Skeletal muscle tissue (tissue), 5 donors: ENCODE data around the gene ERAL1. TPM values are rescaled to one million over a fixed set of nuclear protein-coding genes. Genes with fewer than 3 reads are reported as not detected.

Experiments used
- H3K27ac ChIP-seq: one replicate; pipeline ENCODE4 v1.7.0; 2013; ENCODE audit warnings: mild to moderate bottlenecking, low read depth, low read length, inconsistent platforms
- H3K27me3 ChIP-seq, 3 donors: one replicate each; pipeline ENCODE4 v1.7.0; 2013; ENCODE audit warnings: low read length in 3 of 3; ENCODE audit not compliant: control insufficient read depth in 3 of 3, insufficient read depth in 3 of 3
- H3K36me3 ChIP-seq, 3 donors: one replicate each; pipeline ENCODE4 v1.7.0; 2013; ENCODE audit warnings: low read length in 3 of 3; ENCODE audit not compliant: control insufficient read depth in 3 of 3, insufficient read depth in 3 of 3
- H3K4me1 ChIP-seq, 3 donors: one replicate each; pipeline ENCODE4 v1.7.0; 2013; ENCODE audit warnings: low read length in 3 of 3, mild to moderate bottlenecking in 3 of 3; ENCODE audit not compliant: control insufficient read depth in 3 of 3, insufficient read depth in 3 of 3
- H3K4me3 ChIP-seq, 3 donors: one replicate each; pipeline ENCODE4 v1.7.0; 2013; ENCODE audit warnings: low read length in 3 of 3
- H3K9ac ChIP-seq, 3 donors: one replicate each; pipeline ENCODE4 v1.7.0; 2013; ENCODE audit warnings: low read length in 3 of 3, mild to moderate bottlenecking in 3 of 3, moderate library complexity in 2 of 3, low read depth in 1 of 3
- H3K9me3 ChIP-seq, 3 donors: one replicate each; pipeline ENCODE4 v1.7.0; 2013; ENCODE audit warnings: low read length in 3 of 3; ENCODE audit not compliant: control insufficient read depth in 3 of 3
- small RNA-seq: library from RNA; depleted of rRNA; stranded (forward); fragments of <200 nt; gene quantifications from one replicate; pipeline ENCODE3, GENCODE V24; 2014
- total RNA-seq: library from RNA; depleted of rRNA; stranded (reverse); fragments of >200 nt; gene quantifications from one replicate; pipeline ENCODE4 v1.2.3, GENCODE V29; 2014
- donor health status: Osteomylitis.

ERAL1 gene
- total RNA-seq, 1 donor from 2014 or later, result 19.3 TPM

DNA sequence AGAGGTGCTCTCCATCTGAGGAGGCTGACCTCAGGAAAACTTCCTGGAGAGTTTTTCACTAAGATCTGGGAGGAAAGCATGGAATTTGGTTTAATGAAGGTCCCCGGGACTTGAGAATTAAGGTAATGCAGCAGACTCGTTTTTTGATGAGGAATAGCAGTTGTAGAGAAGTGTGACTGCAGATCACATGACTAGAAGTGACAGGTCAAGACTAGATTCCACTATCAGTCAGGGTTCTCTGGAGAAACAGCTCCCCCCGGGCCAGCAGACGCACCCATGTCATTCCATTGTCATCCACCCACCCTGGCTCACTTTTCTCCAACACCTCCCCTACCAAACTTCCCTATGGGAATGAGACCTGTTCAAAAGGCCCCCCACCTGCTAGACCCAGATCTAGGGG lies 50.0 kb downstream of the ERAL1 start:
- peaks cover 31 to 39% (median 37%) of the 10 kb centered on the region in 3 donors for H3K36me3 ChIP-seq
- no peak overlapping the region for H3K9ac ChIP-seq
- peaks cover 18 to 30% (median 23%) of the 10 kb centered on the region in 3 donors for H3K4me1 ChIP-seq
- no peak overlapping the region for H3K4me3 ChIP-seq
- H3K27ac ChIP-seq, result no peak overlapping the region
- H3K27me3 ChIP-seq, result no peaks in the 10 kb centered on the region
- H3K9me3 ChIP-seq, result no peaks in the 10 kb centered on the region

DNA sequence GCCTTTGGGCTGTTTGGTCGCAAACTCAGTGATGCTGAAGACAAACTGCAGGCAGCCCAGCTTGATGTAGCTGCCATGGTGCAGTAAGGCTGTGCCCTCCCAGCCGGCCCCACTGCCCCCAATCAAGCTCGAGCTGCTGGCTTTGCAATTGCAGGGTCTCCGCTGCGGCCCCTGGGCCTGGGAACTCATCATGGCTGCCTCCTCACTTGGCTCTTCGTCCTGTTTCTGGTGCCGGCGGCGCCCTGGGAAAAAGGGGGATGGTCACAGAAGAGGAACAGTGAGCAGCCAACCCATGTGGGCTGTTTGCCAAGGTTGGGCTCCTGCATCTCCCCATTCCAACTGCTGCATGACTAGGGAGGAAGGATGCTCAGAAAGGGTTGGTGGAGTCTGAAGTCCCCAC lies 51.5 kb downstream of the ERAL1 start:
- H3K27ac ChIP-seq, result no peak overlapping the region
- no peak overlapping the region for H3K4me3 ChIP-seq
- H3K4me1 ChIP-seq, result peaks cover 18 to 30% (median 23%) of the 10 kb centered on the region in 3 donors
- H3K36me3 ChIP-seq, result peaks cover 46 to 51% (median 51%) of the 10 kb centered on the region in 3 donors
- H3K9ac ChIP-seq, result no peak overlapping the region
- H3K27me3 ChIP-seq, result no peaks in the 10 kb centered on the region
- no peaks in the 10 kb centered on the region for H3K9me3 ChIP-seq

DNA sequence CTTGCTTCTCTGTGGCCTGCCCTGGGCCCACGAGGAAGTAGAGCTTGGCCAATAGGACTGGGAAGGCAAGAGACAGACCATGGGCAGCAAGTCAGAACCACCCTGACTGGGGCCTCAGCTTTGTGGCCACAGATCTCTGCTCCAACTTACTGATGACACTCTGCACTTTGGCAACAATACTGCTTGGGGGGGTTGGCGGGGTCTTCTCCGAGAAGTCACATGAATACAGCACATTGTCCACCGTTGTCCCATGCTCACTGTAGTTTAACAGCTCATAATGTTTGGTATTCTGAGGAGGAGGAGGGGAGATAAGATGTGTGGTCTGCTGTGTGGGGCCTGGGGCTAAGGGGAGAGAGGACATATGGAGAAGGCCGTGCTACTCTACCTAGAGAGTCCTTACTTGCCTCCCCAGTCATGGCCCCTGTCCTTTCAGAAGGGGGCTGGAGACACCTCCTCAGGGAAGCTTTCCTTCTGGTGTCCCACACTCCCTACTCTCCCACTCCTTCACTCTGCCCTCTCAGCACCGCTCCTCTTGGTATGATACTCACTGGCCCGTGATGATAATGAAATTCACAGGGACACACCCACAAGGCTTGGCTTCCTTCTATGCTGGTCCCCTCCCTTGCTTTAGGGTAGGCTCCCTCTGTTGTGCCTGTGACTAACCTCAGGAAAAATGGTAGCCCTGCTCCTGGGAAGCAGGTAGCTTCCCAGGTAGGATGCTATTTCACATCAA lies 52.1 kb downstream of the ERAL1 start:
- Histone ChIP-seq H3K9me3 (no peaks in the 10 kb centered on the region), H3K9ac (no peak overlapping the region), H3K4me3 (no peak overlapping the region), H3K27ac (no peak overlapping the region), H3K36me3 (peaks cover 52 to 57% (median 57%) of the 10 kb centered on the region in 3 donors), H3K4me1 (peaks cover 18 to 28% (median 22%) of the 10 kb centered on the region in 3 donors), H3K27me3 (no peaks in the 10 kb centered on the region)

- Histone ChIP-seq H3K27me3 (no peaks in the 10 kb centered on the region), H3K9me3 (no peaks in the 10 kb centered on the region), H3K4me1 (peaks cover 15 to 22% (median 15%) of the 10 kb centered on the region in 3 donors), H3K27ac (peak overlapping the region; percentile 69), H3K9ac (peak overlapping the region in 1 of 3 donors; percentile 40), H3K4me3 (no peak overlapping the region), H3K36me3 (peaks cover 62 to 68% (median 67%) of the 10 kb centered on the region in 3 donors)
Observed at GRCh38 chr17:28907709-28908475, 53.1 kb downstream of the ERAL1 start.

DNA sequence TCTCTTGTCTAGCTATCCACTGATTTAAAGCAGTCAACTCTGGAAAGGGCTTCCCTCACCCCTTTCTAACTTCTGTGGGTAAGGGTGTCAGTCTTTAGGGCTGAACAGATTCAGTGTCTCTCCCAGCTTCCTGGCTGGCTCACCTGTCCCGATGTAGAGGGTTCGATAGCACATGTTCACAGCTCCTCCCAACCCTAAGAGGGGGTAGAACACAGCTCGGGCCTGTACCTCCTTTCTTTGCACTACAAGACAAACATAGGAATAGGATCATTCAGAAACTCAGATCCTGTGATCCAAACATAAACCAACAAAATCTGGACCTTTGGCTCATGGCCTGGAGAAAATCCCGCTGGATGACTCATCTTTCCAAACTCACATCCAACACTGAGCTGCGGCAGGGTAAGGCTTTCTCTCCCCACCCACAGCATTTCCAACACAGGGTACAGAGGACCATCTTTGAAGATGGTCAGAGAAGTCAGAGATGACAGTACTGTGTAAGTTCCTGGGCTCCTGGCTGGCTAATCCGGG lies 53.9 kb downstream of the ERAL1 start:
- Histone ChIP-seq H3K36me3 (peaks cover 70 to 76% (median 76%) of the 10 kb centered on the region in 3 donors), H3K4me3 (no peak overlapping the region), H3K27me3 (no peaks in the 10 kb centered on the region), H3K9ac (peak overlapping the region in 2 of 3 donors; percentile 3 to 51), H3K4me1 (peaks cover 9 to 14% (median 10%) of the 10 kb centered on the region in 3 donors), H3K9me3 (no peaks in the 10 kb centered on the region), H3K27ac (peak overlapping the region; percentile 69)

GRCh38 chr17:28910534-28910933 lies 55.7 kb downstream of the ERAL1 start:
- H3K4me1 ChIP-seq, result peaks cover 8 to 12% (median 10%) of the 10 kb centered on the region in 3 donors
- peaks cover 85 to 90% (median 86%) of the 10 kb centered on the region in 3 donors for H3K36me3 ChIP-seq

More at GRCh38 chr17:28910534-28910933, 55.7 kb downstream of the ERAL1 start:
- Histone ChIP-seq H3K27me3 (no peaks in the 10 kb centered on the region), H3K9me3 (no peaks in the 10 kb centered on the region), H3K27ac (no peak overlapping the region), H3K9ac (no peak overlapping the region), H3K4me3 (no peak overlapping the region)

Small RNAs within 50 kb of the gene (small RNA-seq; reads per million reads assigned to genes)
- not detected for gene RF00019

Other genes starting within 250 kb of the ERAL1 start
- gene RSKR, start 240.8 kb upstream of the ERAL1 start, total RNA-seq, result 3.7 TPM
- gene BLTP2, start 209.9 kb upstream of the ERAL1 start, total RNA-seq, result 80.4 TPM
- gene SDF2, start 193.1 kb upstream of the ERAL1 start, total RNA-seq, result 41.2 TPM
- 36.5 TPM for gene SUPT6H, start 192.8 kb upstream of the ERAL1 start, total RNA-seq
- gene PROCA1, start 143.1 kb upstream of the ERAL1 start, total RNA-seq, result 0.52 TPM
- gene RAB34, start 137.1 kb upstream of the ERAL1 start, total RNA-seq, result 44.9 TPM
- 880 TPM for gene RPL23A, start 135.0 kb upstream of the ERAL1 start, total RNA-seq
- 1.6 TPM for gene TLCD1, start 128.8 kb upstream of the ERAL1 start, total RNA-seq
- gene NEK8, start 126.2 kb upstream of the ERAL1 start, total RNA-seq, result 0.52 TPM
- 26.1 TPM for gene TRAF4, start 111.0 kb upstream of the ERAL1 start, total RNA-seq
- 6.3 TPM for gene FAM222B, start 12.2 kb upstream of the ERAL1 start, total RNA-seq
- 25.6 TPM for gene FLOT2, start 42.7 kb downstream of the ERAL1 start, total RNA-seq
- gene DHRS13, start 48.1 kb downstream of the ERAL1 start, total RNA-seq, result 5.7 TPM
- gene PHF12, start 96.5 kb downstream of the ERAL1 start, total RNA-seq, result 8.9 TPM
- not detected for gene SEZ6, start 151.0 kb downstream of the ERAL1 start, total RNA-seq
- 1.0 TPM for gene PIPOX, start 188.1 kb downstream of the ERAL1 start, total RNA-seq